GM21381 (cell line): ENCODE data around the gene ANKS1A.

Experiments
- ATAC-seq: cut with Tn5 transposase; IDR thresholded peaks from one replicate; pipeline ENCODE4 v1.9.1; 2021; ENCODE audit warnings: mild to moderate bottlenecking, moderate library complexity; ENCODE audit not compliant: unreplicated experiment

Gene ANKS1A

DNA sequence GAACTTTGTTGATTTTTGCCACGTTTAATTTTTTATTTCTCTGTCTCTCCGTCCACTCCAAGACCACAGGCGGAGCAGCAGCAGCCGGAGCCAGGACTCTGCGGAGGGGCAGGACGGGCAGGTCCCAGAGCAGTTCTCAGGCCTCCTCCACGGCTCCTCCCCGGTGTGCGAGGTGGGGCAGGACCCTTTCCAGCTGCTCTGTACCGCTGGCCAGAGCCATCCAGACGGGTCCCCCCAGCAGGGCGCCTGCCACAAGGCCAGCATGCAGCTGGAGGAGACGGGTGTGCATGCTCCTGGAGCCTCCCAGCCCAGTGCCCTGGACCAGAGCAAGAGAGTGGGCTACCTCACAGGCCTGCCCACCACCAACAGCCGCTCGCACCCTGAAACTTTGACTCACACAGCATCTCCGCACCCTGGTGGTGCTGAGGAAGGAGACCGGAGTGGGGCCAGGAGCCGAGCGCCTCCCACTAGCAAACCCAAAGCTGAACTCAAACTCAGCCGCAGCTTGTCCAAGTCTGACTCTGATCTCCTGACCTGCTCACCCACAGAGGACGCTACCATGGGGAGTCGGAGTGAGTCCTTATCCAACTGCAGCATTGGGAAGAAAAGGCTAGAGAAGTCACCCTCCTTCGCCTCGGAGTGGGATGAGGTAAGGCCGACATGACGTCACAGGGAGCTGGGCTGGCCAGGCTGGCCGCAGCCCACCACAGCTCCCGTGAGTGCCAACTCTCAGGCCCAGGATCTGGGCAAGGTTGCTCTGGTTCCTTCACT lies 128.5 kb downstream of the ANKS1A start:
- no peak for ATAC-seq

DNA sequence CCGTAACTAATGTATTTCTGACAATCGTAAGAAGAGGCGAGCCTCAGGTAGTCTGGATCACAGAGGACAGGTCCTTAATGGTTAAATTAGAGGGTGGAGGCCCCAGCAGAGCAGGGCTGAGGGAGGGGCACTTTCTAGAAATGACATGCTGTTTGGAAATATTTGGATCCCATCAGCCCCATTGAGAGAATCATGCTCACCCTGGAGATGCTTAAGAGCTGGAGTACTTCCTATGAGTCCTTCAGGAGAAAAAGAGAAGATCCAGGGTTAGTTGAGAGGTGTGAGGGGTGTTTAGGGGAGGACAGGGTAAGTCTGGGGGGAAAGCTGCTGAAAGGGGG lies 129.1 kb downstream of the ANKS1A start:
- ATAC-seq: no peak

DNA sequence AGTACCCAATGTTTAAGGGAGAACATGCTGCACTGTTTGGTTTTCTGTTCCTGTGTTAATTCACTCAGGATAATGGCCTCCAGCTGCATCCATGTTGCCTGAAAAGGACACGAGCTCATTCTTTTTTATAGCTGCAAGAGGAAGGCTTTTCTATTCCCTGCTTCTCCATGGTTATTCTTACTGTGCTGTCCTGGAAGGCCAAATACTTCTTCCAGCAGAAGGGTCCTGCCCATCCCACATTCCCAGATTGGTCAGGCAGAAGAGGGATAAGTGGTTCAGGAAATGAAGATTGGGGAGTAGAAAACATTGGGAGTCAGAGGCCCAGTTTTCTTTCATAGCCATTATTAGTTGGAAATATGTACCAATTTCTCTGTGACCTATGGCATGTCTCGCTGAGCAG lies 129.7 kb downstream of the ANKS1A start:
- no peak for ATAC-seq

DNA sequence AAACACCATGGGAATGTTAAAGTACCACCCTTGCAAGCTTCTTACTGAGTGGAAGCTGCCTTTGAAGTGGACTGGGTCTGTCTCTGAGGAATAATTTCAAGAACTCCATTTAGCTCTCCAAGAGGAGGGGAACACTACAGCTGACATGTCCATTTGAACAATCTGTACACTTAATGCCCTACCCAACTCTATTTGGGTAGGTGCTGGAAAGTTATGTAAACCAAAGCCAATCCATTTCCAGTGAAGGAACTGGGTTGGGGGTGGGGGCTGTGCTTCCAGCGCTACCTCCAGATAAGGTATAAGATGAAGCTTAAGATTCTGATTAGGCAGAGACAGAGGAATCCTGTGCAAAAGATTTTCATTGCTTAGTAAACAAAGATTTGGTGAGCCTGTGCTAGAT lies 130.1 kb downstream of the ANKS1A start:
- ATAC-seq: no peak

DNA sequence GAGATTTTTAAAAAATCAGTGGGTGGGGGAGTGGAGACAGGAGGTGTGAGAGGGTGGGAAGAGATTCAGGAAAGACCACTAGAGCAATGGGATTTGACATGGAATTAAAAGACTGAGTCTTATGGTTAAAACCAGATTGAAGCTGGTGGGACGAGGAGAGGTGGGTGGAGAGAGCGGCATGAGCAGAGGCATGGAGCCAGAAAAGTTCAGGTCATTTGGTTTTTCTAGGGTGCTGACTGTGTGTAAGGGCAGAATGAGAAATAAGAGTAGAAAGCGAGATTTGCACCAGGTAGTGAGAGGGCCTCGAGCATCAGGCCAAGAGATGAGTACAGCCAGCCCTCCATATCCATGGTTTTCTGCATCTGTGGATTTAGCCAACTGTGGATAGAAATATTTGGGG lies 130.8 kb downstream of the ANKS1A start:
- no peak for ATAC-seq

DNA sequence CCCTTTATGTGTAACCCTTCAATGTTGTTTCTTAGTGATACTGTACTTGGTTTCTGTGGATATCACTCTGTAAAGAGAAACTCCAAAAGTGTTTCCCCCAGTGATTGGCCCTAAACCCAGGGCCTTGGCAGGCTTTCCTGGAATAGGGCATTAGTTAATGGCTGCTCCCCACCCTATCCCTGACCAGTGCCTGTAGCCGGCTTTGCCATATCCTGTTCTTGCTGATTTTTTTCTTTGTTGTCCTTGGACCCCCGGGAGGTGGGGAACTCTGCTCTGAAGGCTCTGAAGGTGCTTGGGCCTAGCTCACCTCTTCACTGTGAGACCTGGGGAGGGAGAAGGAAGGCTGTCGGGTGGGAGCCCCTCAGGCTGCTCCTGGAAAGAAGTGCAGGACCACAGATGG lies 131.9 kb downstream of the ANKS1A start:
- no peak for ATAC-seq

DNA sequence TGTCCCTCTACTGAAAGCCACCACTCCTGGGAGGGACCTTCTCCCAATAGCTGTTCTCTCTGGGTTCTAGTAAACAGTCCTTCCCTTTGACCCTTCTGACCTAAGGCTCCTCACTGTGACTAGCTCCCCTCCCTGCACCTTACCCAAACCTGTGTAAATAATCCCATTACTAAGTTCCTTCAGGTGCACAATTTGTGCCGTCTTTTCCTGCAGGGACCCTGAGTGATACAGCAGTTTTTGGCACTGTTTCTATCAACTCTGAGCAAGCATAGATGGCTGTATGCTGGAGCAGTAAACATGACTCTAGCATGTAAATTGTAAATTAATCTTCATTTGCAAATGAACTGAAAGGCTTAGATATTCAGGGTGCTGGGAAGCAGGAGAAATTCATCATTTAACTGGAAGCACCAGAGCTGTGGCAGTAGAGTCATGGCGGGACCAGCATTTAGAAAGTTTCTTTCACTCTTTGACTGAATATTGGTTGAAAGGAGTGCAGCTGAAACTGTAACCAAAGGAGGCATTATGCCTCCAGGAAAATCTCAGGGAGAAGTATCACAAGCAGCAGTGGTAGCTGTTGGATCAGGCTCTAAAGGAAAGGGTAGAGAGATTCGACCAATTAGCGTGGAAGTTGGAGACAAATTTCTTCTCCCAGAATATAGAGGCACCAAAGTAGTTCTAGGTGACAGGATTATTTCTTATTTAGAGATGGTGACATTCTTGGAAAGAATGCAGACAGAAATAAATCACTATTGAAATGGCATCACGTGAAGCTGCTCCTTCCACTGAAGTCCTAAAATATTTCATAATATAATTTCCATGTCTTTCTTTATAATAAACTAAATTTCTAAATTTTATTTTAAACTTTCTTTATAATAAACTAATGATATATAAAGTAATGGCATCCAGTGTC lies 134.3 kb downstream of the ANKS1A start:
- no peak for ATAC-seq

DNA sequence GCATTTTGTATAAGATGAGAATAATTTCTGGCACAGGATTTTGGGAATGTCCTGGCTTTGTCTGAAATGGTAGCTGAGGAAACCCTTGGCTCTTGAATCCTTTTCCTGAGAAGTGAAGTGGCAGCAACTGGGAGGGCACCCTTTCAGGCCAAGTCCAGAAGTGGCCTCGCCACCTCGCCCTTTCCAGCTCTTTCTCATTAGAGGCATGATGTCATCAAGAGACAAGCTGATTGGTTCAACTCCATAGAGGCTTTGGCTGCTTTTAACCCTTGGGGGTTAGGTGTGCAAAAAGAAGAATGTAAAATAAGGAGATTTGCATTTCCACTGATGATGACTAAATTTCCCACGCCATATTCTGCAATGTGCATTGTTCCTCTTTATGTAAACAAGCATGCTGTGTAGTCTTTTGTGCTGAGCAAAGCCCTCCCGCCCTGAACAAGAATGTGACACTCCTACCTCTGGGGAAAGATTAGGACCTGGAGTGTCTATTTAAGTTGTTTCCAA lies 135.5 kb downstream of the ANKS1A start:
- no peak for ATAC-seq

DNA sequence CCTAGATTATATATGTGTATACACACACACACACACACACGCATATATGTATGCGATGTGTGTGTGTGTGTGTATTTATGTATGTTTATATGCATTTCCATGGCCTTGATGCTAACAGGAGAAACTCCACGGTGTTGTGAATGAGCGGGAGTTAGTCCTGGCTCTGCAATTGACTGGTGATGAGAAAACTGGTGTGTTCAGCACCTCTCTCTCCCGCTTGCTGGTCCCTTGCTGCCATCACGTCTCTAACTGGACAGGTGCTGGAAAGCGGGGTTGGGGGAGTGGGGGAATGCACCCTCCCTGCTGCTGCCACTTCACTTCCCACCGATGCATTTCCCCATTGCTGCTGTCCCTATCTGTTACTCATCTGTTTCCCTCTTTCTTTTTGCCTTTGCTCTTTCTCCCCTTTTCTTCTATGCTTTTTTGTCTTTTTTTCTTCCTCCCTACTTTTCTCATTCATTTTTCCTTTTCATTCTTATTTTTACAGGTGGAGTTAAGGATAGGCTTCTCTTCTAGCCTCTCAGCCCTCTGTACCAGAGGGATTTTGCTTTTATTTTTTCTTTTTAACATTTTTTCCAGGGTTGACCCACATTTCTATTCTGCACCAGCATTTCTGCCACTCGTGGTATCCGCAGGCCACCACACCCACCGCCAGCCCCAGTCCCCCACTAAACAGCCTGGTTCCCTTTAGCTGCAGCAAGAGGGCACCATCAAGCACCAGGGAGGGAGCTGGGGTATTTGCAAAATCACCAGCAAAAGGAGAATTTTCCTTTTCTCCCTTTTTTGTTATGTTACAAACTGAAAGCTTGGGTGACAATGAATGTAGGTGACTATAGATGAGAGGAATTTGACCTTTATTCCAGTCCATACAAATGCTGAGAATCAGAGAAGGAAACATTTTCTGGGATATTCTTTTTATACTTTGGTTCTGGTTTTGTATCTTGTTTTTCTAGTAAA lies 136.5 kb downstream of the ANKS1A start:
- ATAC-seq: no peak

DNA sequence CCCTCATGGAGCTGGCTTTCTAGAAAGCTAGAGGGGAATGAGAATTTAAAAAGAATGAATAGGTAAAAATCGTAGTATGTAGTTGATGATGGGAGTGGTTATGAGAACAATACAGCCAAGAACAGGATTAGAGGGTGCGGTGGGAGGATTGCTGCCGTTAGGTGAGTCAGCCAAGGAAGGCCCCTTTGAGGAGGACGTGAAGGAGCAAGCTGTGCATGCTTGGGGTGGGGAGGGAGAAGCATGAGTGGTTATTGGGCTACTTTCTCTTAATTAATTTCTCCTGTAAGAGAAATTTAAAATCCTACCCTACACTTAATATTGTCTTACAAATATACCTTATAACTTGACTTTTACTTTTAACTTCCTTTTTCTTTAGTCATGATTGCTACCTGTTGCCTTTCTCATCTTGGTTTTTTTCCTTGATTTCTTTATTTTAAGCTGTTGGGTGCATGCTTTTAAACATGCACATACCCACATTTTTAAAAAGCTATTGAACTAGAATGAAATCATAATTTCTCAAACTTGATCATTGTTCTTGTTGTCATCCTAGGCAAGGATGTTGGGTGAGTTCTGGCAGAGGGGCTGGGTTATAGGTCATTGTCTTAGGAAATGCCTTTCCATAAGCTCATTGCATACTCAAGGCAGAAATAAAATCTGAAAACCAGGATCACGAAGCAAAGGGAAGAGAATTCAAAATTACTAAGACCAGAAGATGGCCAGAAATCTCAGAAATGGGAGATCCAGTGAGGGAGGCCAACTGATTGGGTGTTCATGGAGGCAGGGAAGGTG lies 137.6 kb downstream of the ANKS1A start:
- no peak for ATAC-seq

DNA sequence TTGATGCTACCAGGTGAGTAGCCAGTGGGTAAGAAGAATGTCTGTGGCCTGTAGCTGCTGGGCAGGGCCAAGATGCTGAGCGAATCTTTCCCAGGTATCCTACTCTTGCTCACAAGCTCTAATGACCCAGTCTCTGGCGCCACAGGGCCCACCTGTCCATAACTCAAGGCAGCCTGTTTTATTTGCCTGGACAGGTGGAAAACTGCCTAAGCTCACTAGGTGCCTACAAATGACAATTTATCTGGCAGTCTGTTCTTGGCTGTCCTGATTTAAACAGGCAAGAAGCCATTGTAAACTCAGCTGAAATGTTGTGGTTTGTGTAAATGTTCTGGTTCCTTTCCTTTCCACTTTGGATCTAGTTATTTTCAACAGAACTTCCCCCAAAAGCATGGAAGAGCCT lies 138.8 kb downstream of the ANKS1A start:
- no peak for ATAC-seq

DNA sequence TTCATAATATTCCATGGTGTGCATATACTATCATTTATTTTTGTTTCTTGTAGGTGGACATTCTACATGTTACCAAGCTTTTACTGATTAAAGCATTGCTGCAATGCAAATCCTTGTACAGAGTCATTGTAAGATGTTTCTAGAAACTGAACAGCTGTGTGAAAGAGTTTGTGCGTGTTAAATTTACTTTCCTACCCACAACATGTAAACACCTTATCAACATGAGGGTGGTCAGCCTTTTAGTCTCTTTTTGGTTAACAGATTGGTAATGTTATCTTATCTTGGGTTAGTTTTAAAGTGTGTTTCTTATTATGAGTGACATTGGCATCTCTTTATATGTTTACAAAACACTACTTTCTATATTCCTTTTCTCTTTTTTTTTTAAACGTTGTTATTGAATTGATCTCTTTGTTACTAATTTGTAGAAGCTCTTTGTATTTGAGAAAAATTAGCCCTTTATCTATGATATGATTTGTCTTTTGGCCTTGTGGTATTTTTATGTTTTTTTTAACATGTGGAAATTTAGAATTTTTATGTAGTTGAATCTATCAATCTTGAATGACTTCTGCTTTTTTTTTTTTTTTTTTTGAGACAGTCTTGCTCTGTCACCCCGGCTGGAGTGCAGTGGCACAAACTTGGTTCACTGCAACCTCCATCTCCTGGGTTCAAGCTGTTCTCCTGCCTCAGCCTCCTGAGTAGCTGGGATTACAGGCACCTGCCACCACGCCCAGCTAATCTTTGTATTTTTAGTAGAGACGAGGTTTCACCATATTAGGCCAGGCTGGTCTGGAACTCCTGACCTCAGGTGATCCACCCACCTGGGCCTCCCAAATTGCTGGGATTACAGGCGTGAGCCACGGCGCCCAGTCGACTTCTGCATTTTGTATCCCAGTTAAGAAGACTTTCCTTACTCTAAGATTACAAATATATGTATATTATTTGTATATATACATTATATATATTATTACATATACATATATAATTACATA lies 140.0 kb downstream of the ANKS1A start:
- no peak for ATAC-seq

DNA sequence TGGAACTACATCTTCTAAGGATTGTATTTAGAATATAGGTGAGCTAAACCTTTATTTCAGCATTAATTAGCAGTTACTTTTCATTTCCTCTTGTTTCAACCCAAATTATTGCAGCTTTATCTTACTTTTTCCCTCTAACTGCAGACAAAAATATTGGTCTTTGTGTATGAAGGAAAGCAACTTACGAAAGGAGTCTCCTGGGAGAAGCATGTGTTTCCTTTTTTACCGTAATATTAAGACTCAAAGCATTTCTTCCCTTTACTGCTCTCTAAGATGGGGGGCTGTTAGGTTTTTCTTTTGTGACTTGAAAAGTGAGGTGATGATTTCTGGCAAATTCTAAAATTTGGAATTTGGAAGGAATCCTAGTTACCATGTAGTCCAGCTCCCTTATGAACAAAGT lies 141.0 kb downstream of the ANKS1A start:
- no peak for ATAC-seq

DNA sequence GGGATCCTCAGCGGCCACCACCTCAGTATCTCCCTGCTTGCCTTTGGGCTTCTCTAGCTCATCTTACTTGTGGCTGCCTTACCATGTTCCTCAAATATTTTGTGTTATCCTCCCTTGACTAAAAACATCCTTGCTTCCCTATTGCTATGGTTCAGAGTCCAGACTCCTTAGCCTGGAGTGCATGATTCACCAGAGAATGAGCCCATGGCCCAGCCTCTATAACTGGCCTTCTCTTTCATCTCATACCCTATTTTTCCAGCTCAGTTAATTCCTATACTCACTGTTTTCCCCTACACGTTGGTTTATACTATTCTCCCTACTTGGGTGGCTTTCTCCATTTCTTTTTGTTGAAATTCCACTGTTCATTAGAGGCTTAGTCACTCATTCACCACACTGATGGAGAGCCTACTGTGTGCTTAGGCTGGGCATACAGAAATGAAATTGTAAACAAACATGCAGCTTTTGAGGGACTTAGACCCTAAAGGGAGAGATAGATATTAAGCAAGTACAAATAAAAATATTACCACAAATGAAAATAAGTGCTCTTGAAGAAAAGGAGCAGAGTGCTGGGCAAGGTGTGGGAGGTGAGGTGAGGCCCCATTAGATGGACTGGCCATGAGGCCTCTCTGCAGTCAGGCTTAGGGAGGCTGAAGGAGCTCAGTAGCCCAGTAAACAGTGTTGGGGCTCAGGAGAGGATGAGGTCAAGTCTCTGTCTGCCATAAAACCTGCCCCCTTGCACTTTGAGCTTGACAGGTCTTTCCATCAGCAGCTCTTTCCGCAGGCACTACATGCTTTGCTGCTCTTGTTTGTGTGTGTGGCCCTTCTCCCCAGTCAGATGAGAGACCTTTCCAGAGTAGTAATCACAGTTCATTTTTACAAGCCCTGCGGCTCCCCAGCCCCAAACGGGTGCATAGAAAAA lies 142.8 kb downstream of the ANKS1A start:
- ATAC-seq: no peak

DNA sequence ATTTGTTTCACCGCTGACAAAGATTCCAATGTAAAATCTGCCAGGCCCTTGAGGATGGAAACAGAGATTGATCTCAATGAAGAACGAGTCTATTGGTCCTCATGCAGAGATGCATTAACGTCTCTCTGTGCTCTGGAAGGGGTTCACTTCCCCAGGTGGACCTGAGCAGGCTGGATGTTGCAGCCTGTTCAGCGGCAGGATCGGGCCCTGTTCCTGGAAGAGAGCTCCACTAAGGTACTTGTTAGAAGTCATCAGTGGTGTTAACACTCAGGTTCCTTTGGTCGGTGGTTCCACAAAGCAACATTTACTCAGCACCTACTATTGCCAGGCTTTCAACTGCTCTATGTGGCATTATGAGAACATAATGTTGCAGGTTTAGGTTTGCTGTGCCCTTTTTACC lies 144.6 kb downstream of the ANKS1A start:
- ATAC-seq: no peak

DNA sequence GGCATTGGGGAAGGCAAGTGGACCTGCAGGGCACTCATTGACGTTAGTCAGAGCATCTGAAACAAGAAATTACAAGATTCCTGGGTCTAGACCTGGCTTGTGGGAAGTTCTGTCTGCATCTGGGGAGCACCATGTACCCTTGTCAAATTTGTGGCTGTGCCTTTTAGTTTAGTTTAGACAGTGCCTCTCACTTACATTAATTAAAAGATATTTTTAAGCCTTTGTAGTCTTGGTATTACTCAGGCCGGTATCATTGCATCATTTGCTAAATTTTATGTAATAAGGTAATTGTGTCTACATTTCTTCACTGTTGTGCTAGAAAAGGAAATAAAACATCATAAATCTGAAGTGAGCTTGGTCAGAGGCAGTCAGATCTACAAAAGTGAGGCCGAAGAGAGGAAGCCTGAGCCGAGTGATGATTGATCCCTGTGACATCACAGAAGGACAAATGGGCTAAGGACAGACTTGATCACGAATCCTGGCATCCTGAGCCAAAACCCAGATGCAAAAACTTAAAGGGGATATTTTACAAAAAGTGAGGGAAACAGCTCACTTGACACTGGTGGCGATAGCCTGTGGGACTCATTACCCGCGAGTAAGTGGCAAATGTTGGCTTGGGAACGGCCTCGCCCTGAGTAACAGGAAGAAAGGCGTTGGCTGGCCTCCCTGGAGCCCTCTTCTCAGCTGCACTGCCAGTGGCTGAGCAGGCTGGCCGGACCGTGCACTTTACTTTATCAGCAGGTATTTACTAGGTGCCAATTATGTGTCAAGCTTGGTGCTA lies 145.5 kb downstream of the ANKS1A start:
- no peak for ATAC-seq

DNA sequence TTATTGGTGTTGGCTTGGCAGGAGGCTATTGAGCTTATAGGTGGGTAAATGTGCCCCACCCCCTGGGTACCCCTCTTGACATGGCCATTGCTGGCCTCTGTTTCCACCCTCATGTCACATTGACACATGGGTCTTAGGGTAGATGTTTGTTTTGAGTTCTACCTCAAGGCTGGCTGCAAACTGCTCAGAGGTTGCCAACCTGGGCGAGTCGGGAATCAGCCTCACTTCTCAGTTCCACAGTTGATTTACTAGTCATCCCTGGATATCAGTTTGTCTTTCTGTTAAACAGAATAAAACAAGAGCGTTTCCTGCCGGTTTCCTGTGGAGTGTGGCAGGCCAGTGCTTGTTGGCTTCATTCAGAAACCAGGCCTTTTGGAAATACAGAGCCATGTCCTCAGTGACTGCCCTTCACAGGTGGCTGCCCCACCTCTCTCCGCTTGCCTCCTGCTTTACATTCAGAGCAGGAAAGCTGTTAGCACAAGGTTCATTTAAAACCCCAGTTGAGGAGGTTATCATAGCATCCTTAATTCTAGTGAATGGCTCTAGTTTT lies 146.5 kb downstream of the ANKS1A start:
- ATAC-seq: no peak
